Raji (cell line): ENCODE measurements around the gene FAM20A.

Experiments used
- POLR2A ChIP-seq: IDR thresholded peaks from 2 replicates; pipeline ENCODE4 v1.6.1; 2011; ENCODE audit warnings: low read depth, low read length, control low read depth; ENCODE audit not compliant: insufficient read depth

FAM20A gene

DNA sequence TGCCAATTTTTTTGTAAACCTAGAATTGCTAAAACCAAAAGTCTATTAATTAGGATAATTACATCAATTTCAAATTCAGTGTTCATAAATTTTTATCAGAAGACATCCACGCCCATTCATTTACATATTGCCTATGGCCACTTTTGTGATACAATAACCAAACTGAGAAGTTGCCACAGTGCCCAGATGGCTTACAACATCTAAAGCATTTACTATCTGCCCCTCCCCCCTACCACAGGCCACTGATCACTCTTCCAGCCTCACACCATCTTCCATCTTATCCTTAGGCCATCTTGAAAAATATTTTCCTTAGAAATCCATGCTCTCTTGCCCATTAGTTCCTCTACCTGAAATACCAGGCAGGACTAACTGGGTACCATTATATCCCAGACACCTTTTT lies 95.2 kb downstream of the FAM20A start:
- no peak for TF ChIP-seq POLR2A

- no peak for TF ChIP-seq POLR2A
These were observed 100.1 kb downstream of the FAM20A start for GRCh38 chr17:68501074-68501473.

- TF ChIP-seq POLR2A, result no peak
These were observed 101.6 kb downstream of the FAM20A start for GRCh38 chr17:68499587-68499986.

GRCh38 chr17:68498479-68499326 lies 102.5 kb downstream of the FAM20A start:
- TF ChIP-seq POLR2A, result 0 out of 2 replicates have a peak, but pooled peaks have one; percentile 9

GRCh38 chr17:68497885-68498319 lies 103.3 kb downstream of the FAM20A start:
- peak; percentile 36; the same call in 1 of the 2 replicates for TF ChIP-seq POLR2A

- TF ChIP-seq POLR2A, result no peak
These were observed 106.1 kb downstream of the FAM20A start for GRCh38 chr17:68495081-68495480.

- peak; percentile 30; the same call in 1 of the 2 replicates for TF ChIP-seq POLR2A
These were observed 109.6 kb downstream of the FAM20A start for GRCh38 chr17:68491381-68492231.

DNA sequence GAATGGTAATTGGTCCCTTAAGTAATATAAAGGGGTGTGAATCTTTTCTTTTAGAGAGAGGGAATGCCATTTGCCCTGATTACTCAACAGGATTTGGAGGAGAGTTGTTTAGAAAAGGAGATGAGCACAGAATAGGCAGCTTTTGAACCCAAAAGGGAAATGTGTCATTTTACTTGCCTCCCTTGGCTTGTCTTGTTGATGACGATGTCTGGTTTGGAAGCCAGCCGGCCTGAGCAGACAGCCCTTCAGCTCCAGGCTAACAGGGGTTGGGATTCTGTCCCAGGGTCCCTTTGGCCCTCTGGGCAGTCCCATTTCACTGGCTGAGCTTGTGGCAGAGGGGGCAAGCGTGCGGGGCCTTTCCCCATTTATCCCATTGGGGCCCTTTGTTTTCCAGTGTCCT lies 111.2 kb downstream of the FAM20A start:
- TF ChIP-seq POLR2A, result no peak
